ENCODE results near the gene PLEKHJ1.
A peak's percentile ranks its signal among the peaks of the same experiment; 100 is the strongest.

PLEKHJ1 gene

DNA sequence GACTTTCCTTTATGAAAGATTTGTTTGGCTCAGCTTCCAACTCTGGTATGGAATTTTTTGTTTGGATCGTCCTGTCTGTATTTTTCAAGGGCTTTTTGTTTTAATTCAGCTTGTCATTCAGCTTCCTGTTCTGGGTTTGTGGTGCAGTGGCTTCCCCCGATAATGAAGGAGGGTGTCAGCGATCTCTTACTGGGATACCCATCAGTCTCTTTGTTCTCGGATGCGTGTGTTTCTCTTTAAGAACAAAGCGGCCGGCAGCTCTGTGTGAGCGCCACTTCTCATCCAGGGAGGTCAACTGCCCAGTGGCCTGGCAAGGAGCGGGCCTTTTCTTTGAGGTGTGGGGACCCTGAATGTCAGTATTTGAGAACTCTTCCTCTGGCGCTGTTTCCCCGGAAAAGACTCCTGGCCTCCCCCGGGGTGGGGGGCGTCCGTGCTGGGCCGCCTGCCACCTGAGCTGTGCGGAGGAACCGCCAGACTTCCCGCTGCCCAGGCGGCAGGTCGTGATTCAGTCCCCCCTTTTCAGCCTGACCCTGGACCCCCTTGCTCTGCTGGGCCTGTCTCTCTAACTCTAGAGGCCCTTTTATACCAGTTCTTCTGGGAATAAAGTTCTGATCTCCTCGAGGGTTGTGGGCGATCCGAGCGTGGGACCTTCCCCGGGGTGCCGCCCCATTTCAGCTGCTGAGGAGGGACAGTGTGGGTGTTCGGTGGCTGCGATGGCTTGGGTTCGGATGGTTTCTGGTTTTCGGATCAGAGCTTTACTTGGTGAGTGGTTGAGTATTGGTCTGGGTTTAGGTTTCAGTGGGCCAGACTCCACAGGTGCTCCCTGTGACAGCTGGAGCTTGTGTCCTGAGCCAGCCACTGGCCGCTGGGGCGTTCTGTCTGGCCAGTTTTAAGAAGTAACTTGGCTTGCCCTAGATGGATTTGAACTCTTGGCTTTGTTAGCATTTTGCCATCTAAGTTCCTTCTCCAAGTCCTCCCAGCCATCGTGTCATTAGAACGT is 3.9 kb upstream of the PLEKHJ1 start:
- peak overlapping the region; percentile 45 for H3K4me3 ChIP-seq (ENCODE audit: low read depth, low read length)
- no peak for DNase-seq (ENCODE audit: low read depth)

DNA sequence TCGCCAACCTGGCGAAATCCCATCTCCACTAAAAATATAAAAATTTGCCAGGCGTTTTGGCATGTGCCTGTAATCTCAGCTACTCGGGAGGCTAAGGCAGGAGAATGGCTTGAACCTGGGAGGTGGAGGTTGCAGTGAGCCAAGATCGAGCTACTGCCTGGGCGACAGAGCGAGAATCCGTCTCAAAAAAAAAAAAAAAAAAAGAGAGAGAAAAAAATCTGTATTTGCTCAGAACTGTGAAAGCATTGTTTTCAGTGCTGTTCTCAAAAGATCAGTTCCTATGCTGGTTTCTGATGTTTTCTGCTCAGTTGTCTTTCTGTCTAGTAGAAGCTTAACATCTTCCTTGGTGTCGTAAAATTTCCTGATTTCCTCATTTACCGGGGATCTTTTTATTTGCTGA is 3.0 kb upstream of the PLEKHJ1 start:
- H3K4me3 ChIP-seq (ENCODE audit: low read depth, low read length): peak overlapping the region; percentile 45
- no peak for DNase-seq (ENCODE audit: low read depth)

DNA sequence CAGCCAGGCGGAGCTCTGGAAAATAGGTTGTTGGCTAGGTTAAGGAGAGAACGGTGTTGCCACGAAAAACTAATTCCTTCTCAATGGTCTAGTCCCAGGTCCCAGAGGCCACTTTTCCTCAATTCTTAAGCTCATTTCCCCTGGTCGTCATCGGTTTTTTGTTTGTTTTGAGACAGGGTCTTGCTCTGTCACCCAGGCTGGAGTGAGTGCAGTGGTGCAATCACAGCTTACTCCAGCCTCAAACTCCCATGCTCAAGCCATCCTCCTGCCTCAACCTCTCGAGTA is 1.7 kb upstream of the PLEKHJ1 start:
- no peak for DNase-seq (ENCODE audit: low read depth)
- peak overlapping the region; percentile 78 for H3K4me3 ChIP-seq (ENCODE audit: low read depth, low read length)

DNA sequence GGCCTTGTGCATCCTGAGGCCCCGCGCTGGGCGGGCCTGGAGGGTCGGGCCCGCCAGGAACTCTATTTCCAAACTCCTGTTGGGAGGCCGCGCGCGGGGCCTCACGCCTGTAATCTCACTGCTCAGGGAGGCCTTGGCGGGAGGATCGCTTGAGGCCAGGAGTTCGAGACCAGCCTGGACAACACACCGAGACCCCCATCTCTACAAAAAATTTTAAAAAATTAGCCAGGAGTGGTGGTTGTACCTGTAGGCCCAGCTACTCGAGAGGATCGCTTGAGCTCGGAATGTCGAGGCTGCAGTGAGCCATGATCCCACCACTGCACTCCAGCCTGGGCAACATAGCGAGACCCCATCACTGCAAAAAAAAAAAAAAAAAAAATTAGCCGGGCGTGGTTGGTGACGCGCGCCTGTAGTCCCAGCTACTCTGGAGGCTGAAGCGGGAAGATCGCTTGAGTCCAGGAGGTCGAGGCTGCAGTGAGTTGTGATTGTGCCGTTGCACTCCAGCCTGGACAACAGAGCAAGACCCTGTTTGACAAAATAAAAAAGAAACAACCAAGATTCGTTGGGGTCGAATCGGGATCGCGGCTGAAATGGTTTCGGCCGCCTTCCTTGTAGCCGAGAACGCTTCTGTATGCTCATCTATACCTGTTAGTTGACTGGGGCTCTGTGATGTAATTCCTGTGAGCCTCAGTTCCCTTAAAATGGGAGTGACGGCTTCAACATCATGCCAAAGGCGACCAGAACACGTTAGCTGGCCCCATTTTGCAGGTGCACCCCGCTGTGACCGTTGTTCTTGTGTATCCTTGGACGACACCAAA is 1.1 kb upstream of the PLEKHJ1 start:
- DNase-seq (ENCODE audit: low read depth): no peak
- H3K4me3 ChIP-seq (ENCODE audit: low read depth, low read length): peak overlapping the region; percentile 78

DNA sequence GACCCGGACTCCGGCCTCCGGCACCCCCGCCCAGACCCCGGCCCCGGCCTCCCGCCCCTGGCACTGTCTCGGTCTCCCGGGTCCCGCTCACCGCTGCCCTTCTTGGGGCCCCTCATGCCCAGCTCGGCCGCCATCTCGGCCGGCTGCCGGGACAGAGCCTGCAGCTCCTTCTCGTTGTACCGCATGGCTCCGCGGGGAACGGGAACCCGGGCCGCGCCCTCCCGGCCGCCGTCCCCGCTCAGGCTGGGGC is 140 bp downstream of the PLEKHJ1 start:
- no peak for DNase-seq (ENCODE audit: low read depth)
- peak overlapping the region; percentile 78 for H3K4me3 ChIP-seq (ENCODE audit: low read depth, low read length)

DNA sequence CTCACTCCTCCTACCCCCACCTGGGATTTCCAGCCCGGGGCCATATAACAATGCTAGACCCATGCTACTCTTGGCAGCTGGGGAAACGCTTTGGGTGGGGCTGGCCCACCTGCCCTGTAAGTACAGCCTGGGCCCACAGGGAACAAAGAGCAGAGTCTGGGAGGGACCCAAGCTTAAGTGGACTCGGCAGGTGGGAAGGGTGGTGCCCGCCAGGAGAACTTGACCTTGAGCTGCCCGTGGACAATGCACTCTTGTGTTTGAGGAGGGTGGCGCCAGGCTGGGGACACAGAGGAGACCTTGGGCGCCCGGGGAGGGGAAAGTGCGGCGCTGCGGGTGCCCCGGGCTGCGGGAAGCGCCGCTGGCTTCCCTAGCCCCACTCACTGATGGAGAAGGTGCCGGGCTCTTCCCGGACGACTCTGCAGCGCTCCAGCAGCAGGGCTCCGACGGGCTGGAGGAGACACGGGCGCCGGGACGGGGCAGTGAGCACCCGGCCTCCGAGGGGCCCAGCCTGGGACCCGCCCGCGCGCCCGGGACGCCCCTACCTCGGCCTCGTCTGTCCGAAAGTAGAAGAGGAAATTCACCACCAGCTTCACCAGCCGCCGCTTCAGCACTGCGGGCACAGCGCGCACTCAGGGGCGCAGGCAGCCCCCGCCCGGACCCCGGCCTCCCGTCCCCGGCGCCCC is 607 bp downstream of the PLEKHJ1 start:
- DNase-seq (ENCODE audit: low read depth): no peak

DNA sequence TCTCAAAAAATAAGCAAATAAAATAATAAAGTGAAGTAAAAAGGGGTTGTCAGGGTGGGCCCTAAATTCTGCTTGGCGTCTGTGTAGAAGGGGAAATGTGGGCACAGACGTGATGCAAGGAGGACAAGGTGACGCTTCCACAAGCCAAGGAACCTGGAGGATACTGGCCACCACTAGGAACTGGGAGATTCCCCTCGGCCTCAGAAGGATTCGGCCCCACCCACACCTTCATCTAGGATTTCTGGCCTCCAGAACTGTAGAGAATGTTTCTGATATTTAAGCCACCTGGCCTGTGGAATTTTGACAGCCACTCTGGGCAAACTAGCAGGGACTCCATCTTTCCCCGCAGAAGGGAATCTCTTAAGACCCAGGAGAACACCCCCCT is 1.1 kb downstream of the PLEKHJ1 start:
- no peak for DNase-seq (ENCODE audit: low read depth)

More for the DNA sequence above, 607 bp downstream of the PLEKHJ1 start:
- H3K4me3 ChIP-seq (ENCODE audit: low read depth, low read length): peak overlapping the region; percentile 78

DNA sequence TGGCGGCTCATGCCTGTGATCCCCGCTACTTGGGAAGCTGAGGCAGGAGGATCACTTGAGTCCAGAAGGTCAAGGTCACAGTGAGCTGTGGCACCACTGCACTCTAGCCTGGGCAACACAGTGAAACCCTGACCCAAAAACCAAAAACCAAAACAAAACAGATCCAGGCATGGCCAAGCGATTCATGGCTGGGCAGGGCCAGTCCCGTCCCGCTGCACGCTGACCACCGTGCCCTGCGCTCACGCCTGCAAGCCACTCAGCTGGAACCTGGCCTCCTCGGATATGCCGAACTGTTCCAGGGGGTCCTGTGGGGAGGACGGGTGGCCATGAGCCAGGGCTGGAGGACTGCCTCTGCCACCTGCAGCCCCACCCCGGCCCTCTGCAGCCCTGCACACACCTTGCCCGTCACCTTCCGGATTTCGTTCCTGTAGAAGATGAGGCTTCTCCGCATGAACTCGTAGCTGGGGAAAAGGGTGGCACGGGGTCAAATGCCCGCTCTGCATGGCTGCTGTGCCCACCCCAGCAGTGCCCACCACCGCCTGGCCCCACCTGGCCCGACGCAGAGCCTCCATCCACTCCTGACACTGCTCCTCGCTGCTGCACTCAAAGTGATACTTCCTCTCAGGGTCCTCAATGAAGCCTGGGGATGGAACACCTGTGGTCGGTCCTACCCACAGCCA is 2.4 kb downstream of the PLEKHJ1 start:
- H3K4me3 ChIP-seq (ENCODE audit: low read depth, low read length): no peak overlapping the region

More for the DNA sequence above, 1.1 kb downstream of the PLEKHJ1 start:
- H3K4me3 ChIP-seq (ENCODE audit: low read depth, low read length): peak overlapping the region; percentile 78

DNA sequence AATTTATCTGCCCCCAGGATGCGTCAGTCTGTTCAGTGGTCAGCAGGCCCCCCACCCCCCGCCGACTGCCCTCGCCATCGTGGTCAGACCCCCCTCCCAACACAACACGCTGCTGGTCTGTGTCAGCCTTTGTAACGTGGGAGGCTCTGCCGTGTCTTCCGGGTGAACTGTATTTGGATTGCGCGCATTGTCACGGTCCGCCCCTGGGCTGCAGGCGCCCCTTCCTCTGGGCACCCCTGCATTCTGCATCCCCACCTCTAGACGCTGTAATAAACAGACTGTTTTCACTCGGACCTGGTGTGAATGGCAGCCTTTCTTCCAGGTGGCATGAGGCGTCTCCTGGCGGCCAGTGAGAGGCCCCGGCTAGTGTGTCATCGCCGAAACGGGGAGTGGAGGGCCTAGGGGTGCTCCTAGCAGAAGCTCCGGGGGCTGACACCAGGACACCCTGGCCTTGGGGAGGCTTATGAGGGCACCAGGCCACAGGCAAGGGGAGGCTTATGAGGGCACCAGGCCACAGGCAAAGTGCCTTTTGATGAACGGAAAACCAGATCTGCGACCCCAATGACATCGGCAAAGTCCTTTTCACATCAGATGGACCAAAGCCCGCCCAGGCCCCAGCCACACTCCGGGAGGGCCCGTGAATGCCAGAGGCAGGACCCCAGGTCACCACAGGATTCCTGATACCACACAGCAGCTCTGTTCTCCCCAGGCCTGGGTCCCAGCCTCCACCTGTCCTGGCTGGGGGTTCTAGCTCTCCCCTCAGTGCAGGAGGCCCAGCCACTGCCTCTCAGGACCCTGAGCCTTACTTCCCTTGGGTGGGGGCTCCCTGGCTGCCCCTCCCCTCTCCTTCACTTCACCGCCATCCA is 3.6 kb downstream of the PLEKHJ1 start:
- H3K4me3 ChIP-seq (ENCODE audit: low read depth, low read length): no peak overlapping the region
- DNase-seq (ENCODE audit: low read depth): no peak

More for the DNA sequence above, 2.4 kb downstream of the PLEKHJ1 start:
- no peak for DNase-seq (ENCODE audit: low read depth)

DNA sequence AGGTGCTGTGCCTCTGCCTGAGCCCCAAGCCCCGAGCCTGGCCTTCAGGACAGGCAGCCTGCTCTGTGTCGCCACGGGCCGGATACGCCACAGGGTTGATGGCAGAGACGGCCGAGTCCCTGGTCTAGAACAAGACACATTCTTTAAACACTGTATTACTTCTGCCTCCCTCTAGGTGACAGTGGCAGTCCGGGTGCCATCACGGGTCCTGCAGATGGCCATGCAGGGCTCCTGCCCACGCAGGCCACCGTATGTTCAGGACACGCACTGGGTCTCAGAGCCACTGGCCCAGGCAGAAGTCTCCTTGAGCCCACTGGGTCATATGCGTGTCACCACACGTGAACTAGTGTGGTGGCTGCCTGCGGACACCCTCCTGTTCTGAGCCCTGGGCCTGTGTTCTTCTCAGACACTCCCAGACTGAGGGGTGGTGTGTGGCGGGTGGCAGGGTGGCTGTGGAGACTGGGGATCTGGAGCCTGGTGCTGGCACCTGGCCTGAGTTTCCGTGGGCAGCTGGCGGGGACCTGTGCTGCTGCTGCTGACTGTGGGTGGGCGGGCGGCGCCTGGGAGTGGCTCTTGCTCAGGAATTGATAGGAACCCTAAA is 4.4 kb downstream of the PLEKHJ1 start:
- no peak for DNase-seq (ENCODE audit: low read depth)
- no peak overlapping the region for H3K4me3 ChIP-seq (ENCODE audit: low read depth, low read length)

DNA sequence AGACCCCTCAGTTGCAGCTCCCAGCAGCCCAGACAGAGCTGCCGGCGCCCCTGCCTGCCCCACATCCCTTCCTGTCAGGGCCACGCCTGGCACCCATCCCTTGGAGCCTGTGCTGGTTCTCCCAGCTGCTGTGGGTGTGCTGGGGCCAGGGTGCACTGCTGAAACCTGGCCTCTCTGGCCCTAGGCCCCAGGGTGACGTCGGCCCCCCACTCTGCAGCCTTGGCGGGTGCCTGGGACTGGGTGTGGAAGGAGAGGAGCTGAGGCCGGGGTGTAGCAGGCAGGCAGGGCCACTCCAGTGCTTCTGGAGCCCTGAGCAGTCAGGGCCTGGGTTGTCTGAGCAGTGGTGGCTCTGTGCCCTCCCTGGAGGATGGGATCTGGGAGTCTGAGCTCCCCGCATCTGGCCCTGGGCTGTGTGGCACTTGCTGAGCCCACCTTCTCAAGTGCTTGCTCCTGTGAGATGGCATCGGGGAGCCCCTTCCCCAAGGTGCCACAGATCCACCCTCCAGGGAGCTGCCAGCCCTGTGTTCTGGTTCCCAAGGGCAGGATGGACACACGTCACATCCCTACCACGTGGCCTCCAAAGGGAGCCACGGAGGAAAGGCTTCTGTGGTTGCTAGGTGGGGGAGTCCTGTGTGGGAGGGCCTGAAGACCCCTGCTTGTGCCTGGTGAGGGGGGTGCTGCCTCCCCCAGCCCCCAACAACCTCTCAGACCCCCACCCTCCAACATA is 5.2 kb downstream of the PLEKHJ1 start:
- DNase-seq (ENCODE audit: low read depth): no peak
- no peak overlapping the region for H3K4me3 ChIP-seq (ENCODE audit: low read depth, low read length)

DNA sequence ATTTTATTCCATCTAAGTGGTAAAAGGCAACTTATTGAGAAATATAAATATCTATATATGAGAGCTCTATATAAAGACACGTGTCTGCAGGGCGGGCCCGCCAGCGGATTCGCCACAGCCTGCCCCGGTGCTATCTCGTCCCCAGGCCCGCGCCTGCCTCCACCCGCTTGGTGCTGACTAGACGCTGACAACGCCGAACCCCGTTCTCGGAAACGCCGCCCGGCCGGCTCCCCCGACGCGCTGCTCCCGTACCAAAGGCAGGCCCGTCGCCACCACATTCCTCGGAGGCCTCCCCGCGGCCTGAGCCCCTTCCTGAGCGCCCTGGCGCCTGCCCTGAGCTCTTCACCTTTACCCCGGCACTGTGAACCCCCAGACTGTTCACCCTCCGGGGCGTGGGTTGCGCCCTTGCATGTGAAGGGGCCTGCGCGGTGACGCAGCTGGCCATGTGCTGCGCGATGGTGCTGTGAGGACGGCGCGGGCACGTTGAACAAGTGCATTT is 6.0 kb downstream of the PLEKHJ1 start:
- no peak for DNase-seq (ENCODE audit: low read depth)
- H3K4me3 ChIP-seq (ENCODE audit: low read depth, low read length): no peak overlapping the region

DNA sequence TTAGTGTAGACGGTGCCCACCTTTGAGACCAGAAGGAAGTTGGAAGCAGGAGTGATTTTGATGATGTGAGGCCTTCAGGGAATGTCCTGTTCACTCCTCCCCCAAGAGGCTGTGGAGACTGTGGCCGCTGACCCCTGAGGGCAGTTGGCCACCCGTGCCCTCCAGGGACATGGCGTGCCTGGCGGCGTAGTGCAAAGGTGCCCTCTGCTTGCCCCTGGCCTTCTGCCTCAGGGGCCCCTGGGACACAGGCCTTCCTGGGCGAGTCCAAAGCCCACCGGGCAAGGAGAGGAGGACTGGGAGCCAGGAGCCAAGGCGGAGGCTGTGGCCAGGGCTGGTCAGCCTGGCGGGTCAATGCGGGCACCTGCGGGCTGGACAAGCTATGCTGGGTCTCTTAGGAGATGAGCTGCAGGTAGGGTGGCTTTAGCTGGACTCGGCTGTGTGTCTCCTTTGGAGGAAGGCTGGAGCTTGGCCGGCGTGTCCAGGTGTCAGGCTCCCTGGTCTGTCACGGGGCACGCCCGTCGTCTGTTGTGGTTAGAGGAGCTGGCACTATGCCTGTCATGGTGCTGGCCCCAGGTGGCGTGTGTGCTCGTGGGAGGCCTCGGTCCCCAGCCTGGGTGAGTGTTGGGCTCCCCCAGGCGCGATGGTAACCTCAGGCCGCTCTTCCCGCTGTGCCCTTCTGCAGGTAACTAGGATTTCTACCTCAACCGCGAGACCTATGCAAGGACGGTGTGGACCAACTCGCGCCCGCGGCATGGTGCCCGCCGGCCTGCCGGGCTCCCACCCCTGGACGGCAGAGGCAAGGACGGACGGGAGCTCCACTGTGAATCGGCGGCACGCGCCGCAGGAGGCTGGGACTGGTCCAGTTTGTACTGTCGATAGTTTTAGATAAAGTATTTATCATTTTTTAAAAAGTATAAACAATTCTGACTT is 6.8 kb downstream of the PLEKHJ1 start:
- DNase-seq (ENCODE audit: low read depth): no peak
- no peak overlapping the region for H3K4me3 ChIP-seq (ENCODE audit: low read depth, low read length)

DNA sequence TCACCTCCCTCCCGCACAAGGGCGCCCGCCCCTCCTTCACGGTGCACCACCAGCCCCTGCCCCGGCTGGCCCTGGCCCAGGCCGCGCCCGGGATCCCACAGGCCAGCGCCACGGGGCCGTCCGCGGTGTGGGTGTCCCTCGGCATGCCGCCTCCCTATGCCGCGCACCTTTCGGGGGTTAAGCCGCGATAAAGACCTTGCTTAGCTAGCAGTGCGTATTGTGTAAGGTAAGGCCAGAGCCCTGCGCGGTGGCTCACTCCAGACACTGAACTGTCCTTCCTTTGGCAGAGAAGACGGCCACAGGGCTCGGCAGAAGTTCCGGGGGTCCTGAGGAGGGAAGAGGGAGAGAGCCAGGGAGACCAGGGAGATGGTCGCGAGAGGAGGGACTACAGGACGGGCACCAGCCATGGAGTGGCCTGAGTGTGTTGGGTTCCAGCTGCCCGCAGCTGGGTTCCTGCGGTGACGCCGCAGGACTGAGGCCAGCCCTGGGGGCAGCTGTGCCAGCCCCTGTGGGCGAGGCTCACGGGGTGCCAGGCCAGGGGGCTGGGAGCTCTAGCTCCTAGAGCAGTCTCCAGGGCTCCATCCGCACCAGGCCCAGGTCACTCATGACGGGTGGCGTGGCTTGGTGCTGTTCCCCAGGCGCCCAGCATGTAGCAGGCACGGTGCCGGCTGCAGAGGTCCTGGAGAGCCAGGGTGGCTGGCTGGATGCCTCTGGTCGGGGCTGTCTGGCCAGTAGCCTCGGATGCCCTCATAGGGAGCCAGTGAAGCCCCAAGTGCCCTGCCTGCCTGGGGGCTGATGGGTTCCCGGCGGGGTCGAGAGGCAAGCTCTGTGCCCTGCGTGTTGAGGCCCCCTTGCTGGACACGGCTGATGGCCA is 7.7 kb downstream of the PLEKHJ1 start:
- no peak overlapping the region for H3K4me3 ChIP-seq (ENCODE audit: low read depth, low read length)
- DNase-seq (ENCODE audit: low read depth): no peak

DNA sequence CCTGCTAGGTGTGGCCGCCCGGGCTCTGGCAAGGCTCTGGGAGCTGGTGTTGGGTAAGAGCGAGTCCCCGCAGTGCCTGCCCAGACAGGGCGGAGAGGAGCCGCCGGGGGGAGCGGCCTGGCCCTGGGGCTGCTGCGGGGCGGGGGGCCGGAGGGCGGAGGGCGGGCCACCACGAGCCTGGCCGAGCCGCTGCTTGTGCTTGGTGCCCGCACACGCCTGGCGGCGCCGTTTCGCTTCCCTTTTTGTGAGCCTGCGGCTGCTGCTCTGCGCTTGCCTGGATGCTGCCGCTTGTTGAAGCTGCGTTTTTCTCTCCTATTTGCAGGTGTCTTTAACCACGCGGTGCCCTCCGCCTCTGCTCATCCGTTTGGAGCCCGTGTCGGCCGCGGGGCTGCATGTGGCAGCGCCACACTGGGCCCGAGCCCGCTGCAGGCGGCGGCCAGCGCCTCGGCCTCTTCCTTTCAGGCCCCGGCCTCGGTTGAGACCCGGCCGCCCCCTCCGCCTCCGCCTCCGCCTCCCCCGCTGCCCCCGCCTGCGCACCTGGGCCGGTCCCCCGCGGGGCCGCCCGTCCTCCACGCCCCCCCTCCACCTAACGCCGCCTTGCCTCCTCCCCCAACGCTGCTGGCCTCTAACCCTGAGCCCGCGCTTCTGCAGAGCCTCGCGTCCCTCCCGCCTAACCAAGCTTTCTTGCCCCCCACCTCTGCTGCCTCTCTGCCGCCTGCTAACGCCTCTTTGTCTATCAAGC is 8.5 kb downstream of the PLEKHJ1 start:
- no peak overlapping the region for H3K4me3 ChIP-seq (ENCODE audit: low read depth, low read length)
- DNase-seq (ENCODE audit: low read depth): no peak
